ENCODE measurements around the gene PIK3C2A.
A peak's percentile ranks its signal among the peaks of the same experiment; 100 is the strongest.

The PIK3C2A gene

GRCh38 chr11:17214338-17214737 is 6.6 kb upstream of the PIK3C2A start:
- DNase-seq (ENCODE audit: low read depth): no peak
- no peak overlapping the region for H3K4me3 ChIP-seq (ENCODE audit: low read depth, low read length)
- TF ChIP-seq CTCF (IDR thresholded peaks at IDR 0.05; ENCODE audit: control insufficient read depth, extremely low read depth, insufficient read depth): no peak

GRCh38 chr11:17211286-17211685 is 3.5 kb upstream of the PIK3C2A start:
- TF ChIP-seq CTCF (IDR thresholded peaks at IDR 0.05; ENCODE audit: control insufficient read depth, extremely low read depth, insufficient read depth): no peak
- H3K4me3 ChIP-seq (ENCODE audit: low read depth, low read length): no peak overlapping the region
- no peak for DNase-seq (ENCODE audit: low read depth)

- no peak overlapping the region for H3K4me3 ChIP-seq (ENCODE audit: low read depth, low read length)
- TF ChIP-seq CTCF (IDR thresholded peaks at IDR 0.05; ENCODE audit: control insufficient read depth, extremely low read depth, insufficient read depth): no peak
- peak; percentile 64 for DNase-seq (ENCODE audit: low read depth)
Measured at GRCh38 chr11:17209939-17210245, 2.1 kb upstream of the PIK3C2A start.

GRCh38 chr11:17208257-17208999 is 642 bp upstream of the PIK3C2A start:
- H3K4me3 ChIP-seq (ENCODE audit: low read depth, low read length): peak overlapping the region; percentile 77
- peak; percentile 86 for DNase-seq (ENCODE audit: low read depth)
- no peak for TF ChIP-seq CTCF (IDR thresholded peaks at IDR 0.05; ENCODE audit: control insufficient read depth, extremely low read depth, insufficient read depth)

GRCh38 chr11:17206463-17206862 is 1.3 kb downstream of the PIK3C2A start:
- peak overlapping the region; percentile 77 for H3K4me3 ChIP-seq (ENCODE audit: low read depth, low read length)
- TF ChIP-seq CTCF (IDR thresholded peaks at IDR 0.05; ENCODE audit: control insufficient read depth, extremely low read depth, insufficient read depth): no peak
- no peak for DNase-seq (ENCODE audit: low read depth)

GRCh38 chr11:17197431-17197898 is 10.3 kb downstream of the PIK3C2A start:
- no peak overlapping the region for H3K4me3 ChIP-seq (ENCODE audit: low read depth, low read length)
- no peak for TF ChIP-seq CTCF (IDR thresholded peaks at IDR 0.05; ENCODE audit: control insufficient read depth, extremely low read depth, insufficient read depth)
- no peak for DNase-seq (ENCODE audit: low read depth)

GRCh38 chr11:17188675-17189074 is 19.1 kb downstream of the PIK3C2A start:
- DNase-seq (ENCODE audit: low read depth): no peak
- no peak for TF ChIP-seq CTCF (IDR thresholded peaks at IDR 0.05; ENCODE audit: control insufficient read depth, extremely low read depth, insufficient read depth)
- no peak overlapping the region for H3K4me3 ChIP-seq (ENCODE audit: low read depth, low read length)
